Measurements from ENCODE around the gene RAB36.

The RAB36 gene

DNA sequence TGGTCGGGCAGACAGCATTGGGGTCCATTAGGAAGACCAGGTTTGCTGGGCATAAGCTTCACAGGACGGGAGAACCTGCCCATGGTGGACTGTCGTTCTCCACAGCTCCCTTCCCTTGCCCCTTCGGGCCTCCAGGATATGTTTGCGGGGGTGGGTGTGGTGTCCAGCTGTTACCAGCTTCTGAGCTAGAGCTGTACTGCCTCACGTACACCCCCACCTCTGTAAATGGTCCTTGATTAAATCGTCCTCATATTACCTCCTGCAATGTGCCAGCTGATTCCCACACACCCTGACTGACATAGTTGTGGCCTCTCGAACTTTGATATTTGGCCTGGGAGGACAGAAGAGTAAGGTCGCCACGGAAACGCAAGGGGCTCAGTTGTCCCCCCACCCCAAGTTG, 18.8 kb downstream of the RAB36 start:
- TF ChIP-seq CTCF (IDR thresholded peaks at IDR 0.05), result no peak

GRCh38 chr22:23166042-23166831, 21.0 kb downstream of the RAB36 start:
- TF ChIP-seq CTCF (IDR thresholded peaks at IDR 0.05), result no peak

GRCh38 chr22:23166841-23167616, 21.8 kb downstream of the RAB36 start:
- TF ChIP-seq CTCF (IDR thresholded peaks at IDR 0.05), result no peak

DNA sequence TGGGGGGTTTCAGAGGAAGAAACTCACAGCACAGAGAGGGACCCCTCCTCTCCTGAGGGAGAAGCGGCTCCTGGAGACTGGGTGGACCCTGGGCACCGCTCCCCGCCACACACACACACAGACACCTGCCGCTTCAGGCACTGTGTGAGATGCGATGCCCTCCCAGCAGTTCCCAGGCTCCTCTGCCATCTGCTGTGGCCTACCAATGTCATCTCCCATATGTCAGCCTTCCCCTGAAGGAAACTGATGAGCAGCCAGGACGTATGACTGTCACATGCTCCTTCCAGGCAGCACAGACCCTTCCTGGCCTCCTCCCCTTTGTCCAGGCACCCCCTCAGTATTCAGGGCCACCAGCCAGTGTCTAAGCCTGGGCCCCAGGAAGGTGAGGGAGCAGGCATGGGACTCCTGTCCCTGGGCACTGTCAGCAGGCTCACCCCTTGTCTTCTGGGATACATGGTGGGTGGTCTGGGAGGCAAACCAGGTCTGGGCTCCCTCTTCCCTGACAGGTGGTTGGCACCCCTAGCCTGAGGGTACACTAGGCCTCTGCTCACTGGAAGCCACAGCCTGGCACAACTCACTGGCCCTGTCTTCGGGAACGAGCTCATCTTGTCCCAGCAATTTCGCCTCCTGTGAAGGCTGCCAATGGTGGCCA, 23.2 kb downstream of the RAB36 start:
- no peak for TF ChIP-seq CTCF (IDR thresholded peaks at IDR 0.05)

DNA sequence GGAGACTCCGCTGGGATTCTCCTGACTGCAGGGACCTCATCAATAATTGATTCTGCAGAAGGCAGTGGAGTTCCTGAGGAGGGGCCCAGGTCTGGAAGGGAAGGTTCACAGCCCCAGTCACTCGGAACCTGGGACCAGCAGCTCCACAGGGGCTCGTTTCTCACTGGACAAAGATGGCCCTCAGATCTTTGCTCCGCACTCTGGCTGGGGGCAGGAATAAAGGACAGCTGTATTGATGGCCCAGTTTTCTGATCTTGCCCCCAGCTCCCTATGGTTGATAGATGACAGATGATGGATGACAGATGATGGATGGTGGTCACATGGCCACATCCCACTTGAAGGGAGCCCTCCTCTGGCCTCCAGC, 23.7 kb downstream of the RAB36 start:
- TF ChIP-seq CTCF (IDR thresholded peaks at IDR 0.05), result no peak

GRCh38 chr22:23175817-23176644, 30.8 kb downstream of the RAB36 start:
- no peak for TF ChIP-seq CTCF (IDR thresholded peaks at IDR 0.05)

GRCh38 chr22:23176645-23177027, 31.4 kb downstream of the RAB36 start:
- TF ChIP-seq CTCF (IDR thresholded peaks at IDR 0.05), result no peak

Measured in LNCAP (cell line).